ENCODE measurements around the gene SLF2.
"Not testable (repeated sequence)": the region's sequence is repeated elsewhere in the genome, so short reads cannot be mapped to it uniquely, and the experiment has no call there.

Gene SLF2

GRCh38 chr10:100883312-100883821 is 29.4 kb upstream of the SLF2 start:
- Mint-ChIP-seq H3K27ac (ENCODE audit: low read depth) (no peak overlapping the region), H3K27me3 (peaks cover 7% of the 10 kb centered on the region), H3K36me3 (ENCODE audit: insufficient read depth) (no peaks in the 10 kb centered on the region), H3K4me1 (no peaks in the 10 kb centered on the region), H3K9me3 (no peaks in the 10 kb centered on the region), H3K4me3 (no peak overlapping the region)
- no peak for ATAC-seq (replicated peaks; ENCODE audit: extremely low read depth, poor library complexity, severe bottlenecking)
- DNase-seq (ENCODE audit: low spot score in 2 of 2): no peak

DNA sequence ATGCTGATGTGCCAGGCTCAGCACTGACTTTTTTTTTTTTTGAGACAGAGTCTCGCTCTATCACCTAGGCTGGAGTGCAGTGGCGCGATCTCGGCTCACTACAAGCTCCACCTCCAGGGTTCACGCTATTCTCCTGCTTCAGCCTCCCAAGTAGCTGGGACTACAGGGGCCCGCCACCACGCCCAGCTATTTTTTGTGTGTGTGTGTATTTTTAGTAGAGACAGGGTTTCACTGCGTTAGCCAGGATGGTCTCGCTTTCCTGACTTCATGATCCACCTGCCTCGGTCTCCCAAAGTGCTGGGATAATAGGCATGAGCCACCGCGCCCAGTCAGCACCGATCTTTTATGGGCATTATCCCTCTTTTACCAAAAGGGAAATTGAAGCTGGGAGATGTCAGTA is 27.2 kb upstream of the SLF2 start:
- H3K36me3 Mint-ChIP-seq (ENCODE audit: insufficient read depth); ATAC-seq (replicated peaks; ENCODE audit: extremely low read depth, poor library complexity, severe bottlenecking); H3K4me1 Mint-ChIP-seq; H3K4me3 Mint-ChIP-seq; H3K9me3 Mint-ChIP-seq; DNase-seq (ENCODE audit: low spot score in 2 of 2); H3K27ac Mint-ChIP-seq (ENCODE audit: low read depth): not testable (repeated sequence)
- H3K27me3 Mint-ChIP-seq: peaks cover 28% of the 10 kb centered on the region

- no peak overlapping the region for H3K4me3 Mint-ChIP-seq
- H3K36me3 Mint-ChIP-seq (ENCODE audit: insufficient read depth): no peaks in the 10 kb centered on the region
- no peaks in the 10 kb centered on the region for H3K4me1 Mint-ChIP-seq
- peaks cover 33% of the 10 kb centered on the region for H3K27me3 Mint-ChIP-seq
- DNase-seq (ENCODE audit: low spot score in 2 of 2) (no peak), ATAC-seq (replicated peaks; ENCODE audit: extremely low read depth, poor library complexity, severe bottlenecking) (no peak)
- H3K27ac Mint-ChIP-seq (ENCODE audit: low read depth): no peak overlapping the region
- no peaks in the 10 kb centered on the region for H3K9me3 Mint-ChIP-seq
Measured at GRCh38 chr10:100886091-100886490, 26.7 kb upstream of the SLF2 start.

DNA sequence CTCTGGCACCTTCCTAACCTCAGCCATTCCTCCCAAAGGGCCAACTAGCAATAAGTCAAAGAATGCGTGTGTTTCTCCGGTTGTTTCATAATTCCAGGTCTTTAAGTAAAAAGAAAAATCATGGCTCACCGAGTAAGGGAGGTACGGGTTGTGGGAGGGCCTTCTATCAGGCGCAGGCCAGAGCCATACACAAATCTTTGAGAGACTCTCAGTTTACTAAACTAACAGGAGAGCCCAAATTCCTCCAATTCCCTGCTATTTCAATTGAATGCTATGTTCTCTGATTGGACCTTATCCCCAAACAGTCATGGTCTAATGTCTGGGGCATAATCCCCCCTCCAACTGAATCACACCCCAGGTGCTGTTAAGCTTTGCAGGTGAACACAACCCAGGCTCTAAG is 26.2 kb upstream of the SLF2 start:
- no peaks in the 10 kb centered on the region for H3K36me3 Mint-ChIP-seq (ENCODE audit: insufficient read depth)
- H3K27ac Mint-ChIP-seq (ENCODE audit: low read depth): no peak overlapping the region
- DNase-seq (ENCODE audit: low spot score in 2 of 2) (no peak), ATAC-seq (replicated peaks; ENCODE audit: extremely low read depth, poor library complexity, severe bottlenecking) (no peak)
- no peaks in the 10 kb centered on the region for H3K4me1 Mint-ChIP-seq
- H3K9me3 Mint-ChIP-seq: no peaks in the 10 kb centered on the region
- no peak overlapping the region for H3K4me3 Mint-ChIP-seq
- H3K27me3 Mint-ChIP-seq: peaks cover 37% of the 10 kb centered on the region

DNA sequence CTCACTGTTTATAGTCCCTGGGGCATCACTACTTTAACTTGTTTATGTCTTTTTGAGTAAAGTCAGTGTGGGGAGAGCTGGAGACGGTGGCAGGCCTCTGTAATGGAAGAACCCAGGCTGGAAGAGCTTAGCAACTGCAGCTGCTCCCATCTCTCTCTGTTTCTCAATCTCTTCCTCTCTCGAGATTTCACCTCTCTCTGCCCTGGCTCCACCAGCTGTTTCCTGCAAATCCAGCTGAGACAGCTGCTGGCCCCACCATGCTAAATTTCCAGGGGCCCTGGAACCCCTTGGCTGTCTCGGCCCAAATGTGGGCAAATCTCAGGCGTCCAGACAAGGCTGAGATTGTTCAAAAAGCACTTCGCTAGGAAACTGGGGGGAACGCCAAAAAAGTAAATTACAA is 25.8 kb upstream of the SLF2 start:
- ATAC-seq (replicated peaks; ENCODE audit: extremely low read depth, poor library complexity, severe bottlenecking): no peak
- no peaks in the 10 kb centered on the region for H3K36me3 Mint-ChIP-seq (ENCODE audit: insufficient read depth)
- H3K9me3 Mint-ChIP-seq: no peaks in the 10 kb centered on the region
- H3K27me3 Mint-ChIP-seq: peaks cover 41% of the 10 kb centered on the region
- no peak overlapping the region for H3K4me3 Mint-ChIP-seq
- no peak for DNase-seq (ENCODE audit: low spot score in 2 of 2)
- no peaks in the 10 kb centered on the region for H3K4me1 Mint-ChIP-seq
- H3K27ac Mint-ChIP-seq (ENCODE audit: low read depth): no peak overlapping the region

DNA sequence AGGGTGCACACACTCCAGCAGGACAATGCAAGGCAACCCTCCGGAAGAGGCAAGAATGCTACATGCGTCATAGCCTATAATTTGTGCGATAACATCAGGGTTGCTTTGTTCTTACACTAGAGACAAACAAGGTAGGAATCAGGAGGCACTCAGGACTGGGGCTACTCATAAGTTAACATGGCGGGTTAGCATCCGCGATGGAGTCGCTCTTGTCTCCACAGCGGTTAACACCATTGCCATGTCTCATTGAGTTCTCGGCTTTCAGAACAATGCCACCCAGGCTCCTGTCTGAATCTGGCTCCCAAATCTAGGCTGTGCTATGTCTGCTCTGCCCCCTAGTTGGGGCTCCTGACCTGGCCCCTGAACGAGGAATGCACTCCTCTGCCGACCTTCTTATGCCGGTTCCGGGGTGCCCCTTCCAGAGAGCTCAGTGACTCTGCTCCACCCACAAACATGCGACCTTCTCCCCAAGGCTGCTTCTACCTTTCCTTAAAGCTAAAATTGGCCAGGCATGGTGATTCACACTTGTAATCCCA is 24.9 kb upstream of the SLF2 start:
- ATAC-seq (replicated peaks; ENCODE audit: extremely low read depth, poor library complexity, severe bottlenecking) (no peak), DNase-seq (ENCODE audit: low spot score in 2 of 2) (no peak)
- Mint-ChIP-seq H3K27ac (ENCODE audit: low read depth) (no peak overlapping the region), H3K27me3 (peaks cover 50% of the 10 kb centered on the region), H3K4me1 (no peaks in the 10 kb centered on the region), H3K9me3 (no peaks in the 10 kb centered on the region), H3K4me3 (no peak overlapping the region), H3K36me3 (ENCODE audit: insufficient read depth) (no peaks in the 10 kb centered on the region)

DNA sequence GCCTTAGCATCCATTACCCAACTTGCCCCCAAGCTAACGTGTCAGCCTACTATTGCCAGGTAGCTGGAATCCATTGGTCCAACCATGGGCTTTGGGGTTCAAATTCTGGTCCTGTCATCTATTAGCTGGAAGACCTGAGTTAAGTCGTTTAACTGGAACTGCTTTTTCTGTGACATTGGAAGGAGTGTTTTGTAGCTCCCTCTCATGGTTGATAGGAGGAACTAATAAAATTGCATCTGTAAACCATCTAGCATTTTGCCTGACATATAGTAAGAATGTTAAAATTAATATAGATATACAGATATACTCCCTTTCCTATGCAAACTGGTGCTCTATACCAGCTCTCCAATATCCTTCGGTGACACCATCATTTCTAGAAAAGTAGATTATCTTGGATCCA is 23.8 kb upstream of the SLF2 start:
- H3K27ac Mint-ChIP-seq (ENCODE audit: low read depth): no peak overlapping the region
- peaks cover 57% of the 10 kb centered on the region for H3K27me3 Mint-ChIP-seq
- H3K9me3 Mint-ChIP-seq: no peaks in the 10 kb centered on the region
- H3K4me3 Mint-ChIP-seq: no peak overlapping the region
- no peaks in the 10 kb centered on the region for H3K36me3 Mint-ChIP-seq (ENCODE audit: insufficient read depth)
- DNase-seq (ENCODE audit: low spot score in 2 of 2) (no peak), ATAC-seq (replicated peaks; ENCODE audit: extremely low read depth, poor library complexity, severe bottlenecking) (no peak)
- H3K4me1 Mint-ChIP-seq: no peaks in the 10 kb centered on the region

- Mint-ChIP-seq H3K36me3 (ENCODE audit: insufficient read depth) (no peaks in the 10 kb centered on the region), H3K4me1 (no peaks in the 10 kb centered on the region), H3K27me3 (peaks cover 57% of the 10 kb centered on the region), H3K27ac (ENCODE audit: low read depth) (no peak overlapping the region), H3K9me3 (no peaks in the 10 kb centered on the region), H3K4me3 (no peak overlapping the region)
- DNase-seq (ENCODE audit: low spot score in 2 of 2) (no peak), ATAC-seq (replicated peaks; ENCODE audit: extremely low read depth, poor library complexity, severe bottlenecking) (no peak)
Measured at GRCh38 chr10:100889546-100889945, 23.2 kb upstream of the SLF2 start.

DNA sequence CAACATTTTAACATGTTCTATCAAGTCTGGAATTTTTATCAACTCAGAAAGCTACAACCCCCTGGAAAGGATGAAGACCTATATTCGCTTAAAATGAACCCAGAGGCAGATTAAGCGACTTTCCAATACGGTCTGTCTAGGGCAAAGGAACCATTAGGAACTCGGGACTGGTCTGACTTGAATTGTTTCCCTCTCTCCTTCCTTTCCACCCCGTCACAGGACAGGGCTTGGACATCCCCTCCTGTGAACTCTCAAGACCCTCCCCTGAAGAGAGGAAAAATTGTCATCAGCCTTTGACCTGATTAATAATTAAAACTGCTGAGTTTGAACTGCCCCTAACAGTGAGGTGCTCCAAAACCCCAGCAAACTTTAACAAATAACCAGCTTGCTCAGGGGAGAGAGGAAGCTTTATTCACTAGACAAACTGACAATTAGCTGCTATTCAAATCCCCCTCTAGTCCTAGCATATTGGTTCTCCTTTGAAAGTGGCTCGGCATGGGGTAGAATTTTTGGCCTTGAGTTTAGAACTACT is 22.6 kb upstream of the SLF2 start:
- Mint-ChIP-seq H3K9me3 (no peaks in the 10 kb centered on the region), H3K36me3 (ENCODE audit: insufficient read depth) (no peaks in the 10 kb centered on the region), H3K4me3 (no peak overlapping the region), H3K27me3 (peaks cover 58% of the 10 kb centered on the region), H3K27ac (ENCODE audit: low read depth) (no peak overlapping the region), H3K4me1 (peaks cover under 1% of the 10 kb centered on the region)
- ATAC-seq (replicated peaks; ENCODE audit: extremely low read depth, poor library complexity, severe bottlenecking) (no peak), DNase-seq (ENCODE audit: low spot score in 2 of 2) (no peak)

- Mint-ChIP-seq H3K36me3 (ENCODE audit: insufficient read depth) (no peaks in the 10 kb centered on the region), H3K9me3 (no peaks in the 10 kb centered on the region), H3K4me3 (no peak overlapping the region), H3K27ac (ENCODE audit: low read depth) (no peak overlapping the region), H3K27me3 (peaks cover 64% of the 10 kb centered on the region), H3K4me1 (peaks cover 7% of the 10 kb centered on the region)
- DNase-seq (ENCODE audit: low spot score in 2 of 2) (no peak), ATAC-seq (replicated peaks; ENCODE audit: extremely low read depth, poor library complexity, severe bottlenecking) (no peak)
Measured at GRCh38 chr10:100890673-100891317, 22.0 kb upstream of the SLF2 start.

- H3K27me3 Mint-ChIP-seq: peaks cover 73% of the 10 kb centered on the region
- H3K36me3 Mint-ChIP-seq (ENCODE audit: insufficient read depth): no peaks in the 10 kb centered on the region
- H3K27ac Mint-ChIP-seq (ENCODE audit: low read depth): no peak overlapping the region
- ATAC-seq (replicated peaks; ENCODE audit: extremely low read depth, poor library complexity, severe bottlenecking) (no peak), DNase-seq (ENCODE audit: low spot score in 2 of 2) (no peak)
- H3K9me3 Mint-ChIP-seq: no peaks in the 10 kb centered on the region
- no peak overlapping the region for H3K4me3 Mint-ChIP-seq
- H3K4me1 Mint-ChIP-seq: peaks cover 9% of the 10 kb centered on the region
Measured at GRCh38 chr10:100894033-100894432, 18.7 kb upstream of the SLF2 start.

DNA sequence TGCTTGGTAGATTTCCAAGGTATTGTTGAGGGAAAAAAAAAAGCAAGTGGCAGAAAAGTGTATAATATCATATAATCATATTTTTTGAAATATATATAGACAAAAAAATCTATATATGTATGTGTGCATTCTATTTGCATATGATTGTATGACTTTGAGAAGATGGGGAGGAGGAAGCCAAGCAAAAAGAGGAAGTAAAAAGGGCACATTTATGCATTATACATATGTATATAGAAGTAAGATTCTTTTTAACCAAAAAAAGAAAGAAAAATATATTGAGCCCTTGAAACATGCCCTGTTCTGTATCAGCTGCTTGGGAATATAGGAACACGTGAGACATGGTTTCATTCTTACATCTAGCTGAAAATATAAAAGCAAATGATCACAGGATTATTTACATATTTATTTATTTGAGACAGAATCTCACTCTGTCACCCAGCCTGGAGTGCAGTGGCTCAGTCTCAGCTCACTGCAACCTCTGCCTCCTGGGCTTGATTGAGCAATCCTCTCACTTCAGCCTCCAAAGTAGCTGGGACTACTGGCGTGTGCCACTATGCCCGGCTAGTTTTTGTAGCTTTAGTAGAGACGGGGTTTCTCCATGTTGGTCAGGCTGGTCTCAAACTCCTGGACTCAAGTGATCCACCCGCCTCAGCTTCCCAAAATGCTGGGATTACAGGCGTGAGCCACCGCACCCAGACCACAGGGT is 18.0 kb upstream of the SLF2 start:
- peaks cover 69% of the 10 kb centered on the region for H3K27me3 Mint-ChIP-seq
- no peak overlapping the region for H3K27ac Mint-ChIP-seq (ENCODE audit: low read depth)
- no peaks in the 10 kb centered on the region for H3K9me3 Mint-ChIP-seq
- no peak for ATAC-seq (replicated peaks; ENCODE audit: extremely low read depth, poor library complexity, severe bottlenecking)
- no peaks in the 10 kb centered on the region for H3K36me3 Mint-ChIP-seq (ENCODE audit: insufficient read depth)
- H3K4me1 Mint-ChIP-seq: peaks cover 9% of the 10 kb centered on the region
- DNase-seq (ENCODE audit: low spot score in 2 of 2): no peak
- H3K4me3 Mint-ChIP-seq: no peak overlapping the region

DNA sequence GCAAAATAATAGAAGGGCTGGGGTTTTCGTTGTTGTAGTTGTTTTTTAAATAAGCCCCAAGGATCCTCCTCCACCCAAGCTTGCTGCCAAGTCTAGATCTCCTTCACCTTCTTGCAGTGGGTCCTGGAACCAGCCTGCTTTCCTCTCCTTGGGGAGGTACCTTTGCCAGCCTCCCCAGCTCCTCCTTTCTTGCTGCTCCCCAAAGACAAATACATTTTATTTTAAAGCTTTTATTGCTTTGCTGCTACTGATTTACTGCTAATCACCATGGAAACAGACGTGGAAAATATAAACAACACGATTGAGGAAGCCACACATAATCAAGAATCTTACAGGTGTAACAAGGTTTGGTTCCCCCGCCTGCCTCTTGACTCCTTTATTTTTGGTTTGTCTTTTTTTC is 17.4 kb upstream of the SLF2 start:
- no peak for DNase-seq (ENCODE audit: low spot score in 2 of 2)
- Mint-ChIP-seq H3K9me3 (no peaks in the 10 kb centered on the region), H3K4me1 (peaks cover 9% of the 10 kb centered on the region), H3K27me3 (peaks cover 69% of the 10 kb centered on the region), H3K27ac (ENCODE audit: low read depth) (no peak overlapping the region), H3K36me3 (ENCODE audit: insufficient read depth) (no peaks in the 10 kb centered on the region), H3K4me3 (no peak overlapping the region)
- no peak for ATAC-seq (replicated peaks; ENCODE audit: extremely low read depth, poor library complexity, severe bottlenecking)

Measured in central memory CD8-positive, alpha-beta T cell (primary cell).